HG03565 (cell line): Measurements from ENCODE around the gene ERCC8.
"Not testable (repeated sequence)": the region's sequence is repeated elsewhere in the genome, so short reads cannot be mapped to it uniquely, and the experiment has no call there.

Experiments used
- ATAC-seq: cut with Tn5 transposase; IDR thresholded peaks from one replicate; pipeline ENCODE4 v1.9.1; 2021; ENCODE audit warnings: mild to moderate bottlenecking, moderate library complexity; ENCODE audit not compliant: unreplicated experiment

Gene ERCC8

GRCh38 chr5:60918466-60918865, 26.4 kb downstream of the ERCC8 start:
- no peak for ATAC-seq

- no peak for ATAC-seq
Observed at GRCh38 chr5:60916646-60917045, 28.2 kb downstream of the ERCC8 start.

DNA sequence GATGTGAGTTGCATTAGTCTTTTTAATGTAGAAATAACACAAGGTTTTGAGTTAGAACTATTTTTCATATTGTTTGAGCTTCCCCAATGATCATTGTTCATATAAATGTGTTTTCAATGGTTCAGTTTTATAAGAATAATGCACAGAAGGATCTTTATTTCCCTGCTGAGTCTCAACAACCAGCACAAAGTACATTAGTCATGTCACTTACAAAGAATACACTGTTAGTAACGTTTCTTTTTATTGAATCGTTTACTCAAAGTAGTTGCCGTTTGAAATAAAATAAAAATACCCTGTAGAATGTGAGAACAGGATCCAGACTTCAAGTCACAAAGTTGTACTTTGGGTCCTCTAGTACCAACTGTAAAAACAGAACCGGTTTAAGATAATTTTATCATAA, 41.5 kb downstream of the ERCC8 start:
- no peak for ATAC-seq

DNA sequence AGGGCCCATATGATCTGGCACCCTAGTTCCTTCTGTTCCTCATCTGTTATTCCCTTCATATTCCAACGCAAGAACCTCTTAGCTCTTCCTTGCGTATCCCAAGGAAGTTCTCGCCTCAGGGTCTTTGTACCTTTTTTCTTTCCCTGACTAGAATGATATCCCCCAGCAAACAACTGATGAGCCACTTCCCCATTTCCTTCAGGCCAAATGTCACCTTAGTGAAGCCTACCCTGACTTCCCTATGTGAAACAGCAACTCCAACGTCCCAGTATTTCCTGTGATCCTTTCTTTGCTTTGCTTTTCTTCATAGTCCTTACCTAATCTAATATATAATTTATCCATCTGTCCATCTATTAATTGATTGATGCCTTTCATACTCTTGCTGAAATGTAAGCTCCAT, 47.9 kb downstream of the ERCC8 start:
- ATAC-seq = no peak

DNA sequence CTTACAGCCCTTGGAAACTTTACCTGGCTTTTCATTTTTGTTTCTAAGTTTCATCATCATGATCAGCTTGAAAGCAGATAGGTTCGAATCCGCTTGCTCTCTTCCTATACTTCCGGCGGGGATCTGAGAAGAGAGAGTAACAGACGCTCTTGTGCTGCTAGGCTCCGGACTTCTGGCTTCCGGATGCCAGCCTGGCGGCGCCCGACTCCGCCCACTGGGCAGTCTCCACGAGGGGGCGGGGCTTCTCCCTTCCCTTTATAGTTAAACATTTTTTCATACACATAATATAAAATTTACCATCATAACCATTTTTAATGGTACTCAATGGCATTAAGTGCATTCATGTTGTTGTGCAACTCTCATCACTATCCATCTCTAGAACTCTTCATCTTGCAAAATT, 51.3 kb downstream of the ERCC8 start:
- ATAC-seq = no peak

DNA sequence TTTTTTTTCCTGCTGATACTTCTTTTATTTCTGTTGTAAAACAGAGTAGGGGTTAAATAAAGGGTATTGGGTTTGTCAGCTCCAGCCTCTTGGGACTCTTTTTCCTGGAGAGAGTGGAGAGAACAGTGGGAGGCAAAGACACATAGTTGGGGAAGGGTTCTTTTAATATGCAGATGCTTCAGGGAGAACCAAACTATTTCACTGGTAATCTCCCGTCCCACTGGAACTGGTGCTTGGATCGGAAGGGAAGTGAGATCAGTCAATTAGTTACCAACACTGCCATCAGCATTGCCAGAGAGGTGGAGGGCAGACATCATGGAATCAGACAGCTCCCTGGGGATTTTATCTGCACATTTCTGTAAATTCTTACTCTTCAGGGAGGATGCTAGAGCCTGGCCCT, 53.2 kb downstream of the ERCC8 start:
- ATAC-seq = no peak

DNA sequence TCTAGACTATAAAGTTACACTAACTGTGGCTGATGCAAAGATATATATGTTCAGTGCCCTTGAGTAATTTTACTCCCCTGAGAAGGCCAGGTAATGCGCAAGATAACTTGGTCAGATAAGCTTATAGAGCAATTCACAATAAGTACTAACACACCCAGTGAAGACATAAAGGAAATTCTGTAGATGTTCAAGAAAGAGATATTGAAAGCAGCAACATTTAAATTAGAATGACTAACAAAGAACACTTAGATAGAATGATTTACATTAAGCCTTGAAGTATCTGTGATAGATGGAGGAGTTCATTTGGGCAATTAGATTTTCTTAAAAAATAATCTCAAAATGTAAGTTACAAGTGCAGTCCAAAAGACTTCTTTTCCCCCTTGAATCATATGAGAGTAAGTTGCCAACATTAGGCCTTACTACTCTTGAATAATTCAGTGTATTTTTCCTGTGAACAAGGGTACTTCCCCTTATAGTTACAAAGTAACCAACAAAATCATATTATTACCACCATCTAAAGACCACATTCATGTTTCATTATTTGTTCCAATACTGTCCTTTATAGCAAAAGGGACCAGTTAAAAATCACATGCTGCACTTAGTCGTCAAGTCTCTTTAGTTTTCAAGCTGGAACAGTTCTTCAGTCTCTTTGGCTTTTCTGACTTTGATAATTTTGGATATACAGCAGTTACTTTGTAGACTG, 56.4 kb downstream of the ERCC8 start:
- no peak for ATAC-seq

DNA sequence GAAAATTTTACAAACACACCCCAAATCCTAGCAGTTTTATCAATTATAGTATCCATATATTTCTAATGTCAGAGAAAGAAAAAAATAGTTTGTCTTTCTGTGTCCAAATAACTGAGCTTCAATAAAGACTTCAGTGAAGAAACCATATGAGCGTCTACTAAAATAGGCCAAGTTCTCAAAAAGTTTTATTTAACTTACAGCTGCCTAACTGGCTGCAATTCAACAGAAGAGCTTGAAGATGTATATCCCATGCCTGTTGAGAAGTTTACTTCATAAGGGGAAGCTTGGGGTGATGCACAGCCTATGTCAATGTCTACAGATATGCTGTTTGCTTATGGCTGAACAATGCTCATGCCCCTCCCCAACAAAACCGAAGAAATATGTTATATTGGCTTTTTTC, 57.1 kb downstream of the ERCC8 start:
- ATAC-seq = no peak

DNA sequence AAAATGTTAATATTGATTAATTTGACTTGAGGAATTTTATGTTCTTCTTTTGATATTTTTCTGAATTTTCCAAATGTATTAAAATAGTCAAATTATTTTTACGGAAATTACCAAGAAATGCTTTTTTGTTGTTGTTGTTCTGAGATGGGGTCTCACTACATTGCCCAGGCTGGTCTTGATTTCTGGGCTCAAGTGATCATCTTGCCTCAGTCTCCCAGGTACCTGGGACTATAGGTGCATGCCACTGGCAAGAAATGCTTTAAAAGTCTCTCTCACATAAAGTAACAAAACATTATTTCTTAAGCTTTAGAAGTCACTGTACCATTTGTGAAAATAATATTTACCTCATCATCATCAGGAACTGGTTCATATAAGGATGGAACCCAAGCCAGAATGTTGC, 57.8 kb downstream of the ERCC8 start:
- ATAC-seq = no peak

DNA sequence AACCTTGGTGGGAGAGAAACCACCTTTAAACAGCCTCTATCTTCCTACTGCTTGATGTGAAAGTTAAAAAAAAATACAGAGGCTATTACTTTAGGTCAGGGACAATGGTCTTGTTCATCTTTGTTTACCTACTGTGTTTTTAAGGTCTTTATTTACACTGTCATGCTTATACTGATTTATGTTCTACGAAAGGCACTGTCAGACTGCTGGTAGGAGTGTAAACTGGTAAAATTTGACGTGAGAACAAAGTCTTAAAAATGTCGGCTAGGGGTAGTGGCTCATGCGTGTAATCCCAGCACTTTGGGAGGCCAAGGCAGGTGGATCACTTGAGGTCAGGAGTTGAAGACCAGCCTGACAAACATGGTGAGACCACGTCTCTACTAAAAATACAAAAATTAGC, 58.7 kb downstream of the ERCC8 start:
- ATAC-seq = no peak

DNA sequence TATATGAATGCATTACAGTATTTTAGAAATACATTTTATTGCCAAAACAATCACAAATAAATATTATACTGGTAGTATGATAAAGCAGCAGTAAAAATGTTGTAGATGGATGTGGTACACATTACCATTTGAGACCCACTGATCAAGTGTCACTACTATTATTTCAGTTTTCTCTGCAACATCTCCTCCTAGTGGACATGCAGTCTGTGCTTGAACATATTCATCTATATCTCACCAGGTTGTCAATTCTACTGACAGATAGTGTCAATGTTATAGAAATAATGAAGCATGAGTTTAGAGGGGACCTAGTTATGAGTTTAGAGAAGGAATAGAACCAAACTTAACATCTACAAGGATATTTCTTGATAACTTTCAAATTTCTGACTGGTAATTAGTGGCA, 61.6 kb downstream of the ERCC8 start:
- ATAC-seq = no peak

GRCh38 chr5:60872892-60873291, 72.0 kb downstream of the ERCC8 start:
- ATAC-seq = no peak

- ATAC-seq = no peak
Observed at GRCh38 chr5:60870857-60871256, 74.0 kb downstream of the ERCC8 start.

DNA sequence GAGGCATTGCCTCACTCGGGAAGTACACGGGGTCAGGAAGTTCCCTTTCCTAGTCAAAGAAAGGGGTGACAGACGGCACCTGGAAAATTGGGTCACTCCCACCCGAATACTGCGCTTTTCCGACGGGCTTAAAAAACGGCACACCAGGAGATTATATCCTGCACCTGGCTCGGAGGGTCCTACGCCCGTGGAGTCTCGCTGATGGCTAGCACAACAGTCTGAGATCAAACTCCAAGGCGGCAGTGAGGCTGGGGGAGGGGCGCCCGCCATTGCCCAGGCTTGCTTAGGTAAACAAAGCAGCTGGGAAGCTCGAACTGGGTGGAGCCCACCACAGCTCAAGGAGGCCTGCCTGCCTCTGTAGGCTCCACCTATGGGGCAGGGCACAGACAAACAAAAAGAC, 84.3 kb downstream of the ERCC8 start:
- ATAC-seq = not testable (repeated sequence)

GRCh38 chr5:60856066-60856465, 88.8 kb downstream of the ERCC8 start:
- no peak for ATAC-seq

DNA sequence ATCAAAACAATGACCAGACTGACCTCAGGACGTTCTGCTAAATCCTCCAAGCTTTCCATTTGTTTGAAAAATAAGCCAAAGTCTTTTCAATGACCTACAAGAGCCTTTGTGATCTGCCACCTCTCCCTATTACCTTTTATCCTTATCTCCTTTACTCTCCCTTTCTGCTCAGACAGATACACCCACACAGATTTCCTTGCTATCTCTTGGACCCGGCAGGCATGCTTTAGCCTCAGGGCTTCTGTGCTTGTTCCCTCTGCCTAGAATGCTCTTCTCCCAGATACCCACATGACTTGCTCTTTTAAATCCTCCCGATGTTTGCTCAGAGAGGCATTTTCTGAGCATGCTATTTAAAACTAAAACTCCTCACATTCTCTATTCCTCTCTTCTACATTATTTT, 91.9 kb downstream of the ERCC8 start:
- ATAC-seq = no peak

DNA sequence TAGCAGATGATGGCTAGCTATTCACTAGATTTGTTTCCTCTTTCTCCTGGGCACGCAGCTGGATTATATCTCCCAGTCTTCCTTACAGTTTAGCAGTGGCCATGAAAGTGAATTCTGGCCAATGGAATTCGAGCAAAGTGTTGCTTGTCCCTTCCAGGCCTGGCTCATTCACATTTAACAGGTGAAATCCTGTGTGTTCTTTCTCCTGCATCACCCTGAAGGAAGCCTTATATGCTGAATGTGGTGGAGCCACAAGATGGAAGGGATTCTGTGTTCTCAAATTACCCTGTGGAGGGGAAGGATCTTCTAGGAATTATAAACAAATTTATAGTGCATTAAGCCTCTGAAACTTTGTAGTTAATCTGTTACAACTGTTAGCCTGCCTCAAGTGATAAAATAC, 92.6 kb downstream of the ERCC8 start:
- no peak for ATAC-seq

DNA sequence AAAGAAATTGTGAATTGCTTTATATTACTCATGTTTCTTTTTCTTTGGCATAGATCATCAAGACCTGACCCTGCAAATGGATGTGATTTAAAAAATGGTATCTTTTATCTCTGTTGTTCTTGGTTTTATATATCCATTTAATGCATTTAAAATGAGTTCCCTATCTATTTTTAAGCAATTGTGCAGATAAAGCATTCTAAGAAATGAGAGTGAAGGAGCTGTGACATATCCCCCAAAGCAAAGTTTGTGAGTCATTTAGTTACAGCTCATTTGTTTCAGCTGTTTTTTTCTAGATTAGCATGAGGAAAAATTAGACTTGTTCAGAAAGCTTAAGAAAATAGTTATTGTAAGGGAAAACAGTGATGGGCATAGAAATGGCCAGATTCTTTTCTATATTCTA, 93.2 kb downstream of the ERCC8 start:
- no peak for ATAC-seq

GRCh38 chr5:60846298-60846697, 98.6 kb downstream of the ERCC8 start:
- ATAC-seq = no peak

GRCh38 chr5:60843936-60844905, 100.6 kb downstream of the ERCC8 start, which contains the start of gene ELOVL7:
Gene ELOVL7 (minus strand): TSS chr5:60844269. CDS start chr5:60787397, 56,872 bp downstream.
- peak; percentile 81 for ATAC-seq

- peak; percentile 14 for ATAC-seq
Observed at GRCh38 chr5:60843386-60843935, 101.4 kb downstream of the ERCC8 start.

DNA sequence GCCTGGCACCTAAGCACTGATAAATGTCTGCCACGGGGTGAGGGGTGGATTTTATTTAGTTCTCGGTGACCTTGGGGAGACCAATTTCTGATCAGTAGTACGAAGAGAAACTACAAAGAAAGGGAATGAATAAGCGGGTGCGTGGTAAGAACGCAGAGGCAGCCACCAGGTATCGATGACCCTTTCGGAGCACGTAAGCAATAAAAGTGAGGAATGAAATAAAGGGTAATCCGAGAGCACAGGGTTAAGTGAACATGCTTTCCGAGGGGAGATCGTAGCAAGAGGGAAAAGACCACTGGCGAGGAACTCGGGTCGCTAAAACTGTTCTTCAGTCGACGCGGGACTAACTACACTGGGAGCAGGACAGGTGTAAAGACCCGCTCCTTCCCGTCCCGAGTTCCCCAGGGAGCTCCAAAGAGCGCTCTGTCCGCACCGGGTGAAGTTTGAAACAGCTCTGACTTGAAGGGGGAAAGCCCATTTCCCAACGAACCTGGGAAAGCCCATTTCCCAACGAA, 101.9 kb downstream of the ERCC8 start:
- ATAC-seq = no peak
